Renal pelvis (tissue), 4 donors: Measurements from ENCODE around the gene BRD2. TPM values are rescaled to one million over a fixed set of nuclear protein-coding genes. Genes with fewer than 3 reads are reported as not detected.
A peak's percentile ranks its signal among the peaks of the same experiment; 100 is the strongest.

Experiments
- DNase-seq: peaks from one replicate; pipeline ENCODE4 v3.0.0-alpha.2; 2013
- polyA plus RNA-seq, 3 donors: library from polyadenylated mRNA; unstranded; fragments of 120-200 nt; gene quantifications; one replicate each; pipeline ENCODE4 v1.2.1, GENCODE V29; 2013; ENCODE audit not compliant: insufficient read length in 3 of 3

Gene BRD2
- polyA plus RNA-seq, 3 donors, result 297 to 357 (median 329) TPM

DNA sequence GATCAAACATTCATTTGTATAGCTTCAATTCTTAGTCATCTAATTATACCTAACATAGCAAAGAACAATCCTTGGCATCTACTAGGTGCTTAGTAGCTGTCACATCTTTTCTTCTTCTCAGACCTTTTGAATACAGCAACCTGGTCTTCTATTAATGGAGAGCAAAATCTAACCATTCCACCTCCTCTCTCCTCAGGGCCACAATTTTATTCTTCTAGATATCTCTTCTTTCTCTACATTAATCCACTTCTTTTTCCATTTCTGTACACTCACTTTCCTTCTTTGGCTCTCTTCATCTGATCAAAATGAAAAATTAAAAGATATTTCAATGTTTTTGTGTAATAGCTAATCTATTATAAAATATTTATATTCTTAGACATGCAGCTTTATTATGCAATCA, 50.0 kb downstream of the BRD2 start:
- no peak for DNase-seq

DNA sequence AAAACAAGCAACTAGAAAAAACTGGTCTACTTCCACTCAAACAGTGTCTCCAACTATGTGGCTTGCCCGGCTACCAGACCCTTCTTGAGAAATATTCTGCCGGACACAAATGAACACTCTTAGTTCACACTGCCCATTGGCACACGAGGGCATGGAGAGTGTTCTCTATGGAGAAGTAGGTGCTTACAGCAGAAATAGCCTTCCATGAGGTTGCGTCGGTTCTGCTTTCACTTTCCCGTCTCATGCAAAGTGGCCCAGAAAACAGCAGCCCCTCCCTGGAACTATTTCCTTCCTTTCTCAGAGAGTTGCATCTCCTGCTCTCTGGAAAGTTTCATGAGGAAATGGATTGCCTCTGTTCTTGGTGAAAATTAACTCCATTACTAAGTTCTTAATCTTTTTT, 50.5 kb downstream of the BRD2 start:
- DNase-seq, result peak; percentile 37

DNA sequence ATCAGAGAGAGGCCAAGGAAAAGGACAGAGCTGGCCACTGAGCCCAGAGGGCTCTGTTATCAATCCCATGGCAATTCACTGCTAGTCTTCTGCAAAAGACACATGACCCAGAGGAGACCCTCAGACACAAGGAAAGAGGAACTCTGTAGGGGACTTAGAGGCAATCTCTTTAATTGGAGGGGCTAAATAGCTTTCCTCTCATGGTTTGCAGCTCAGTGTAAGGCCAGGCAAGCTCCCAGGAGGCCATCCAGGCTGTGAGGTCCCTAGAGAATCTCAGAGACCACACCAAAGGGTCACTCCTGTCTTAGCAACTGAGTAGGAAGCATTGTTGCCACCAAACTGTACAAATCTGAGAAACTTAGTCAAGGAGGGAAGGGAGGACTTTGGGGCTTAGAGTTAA, 51.0 kb downstream of the BRD2 start:
- DNase-seq, result no peak

DNA sequence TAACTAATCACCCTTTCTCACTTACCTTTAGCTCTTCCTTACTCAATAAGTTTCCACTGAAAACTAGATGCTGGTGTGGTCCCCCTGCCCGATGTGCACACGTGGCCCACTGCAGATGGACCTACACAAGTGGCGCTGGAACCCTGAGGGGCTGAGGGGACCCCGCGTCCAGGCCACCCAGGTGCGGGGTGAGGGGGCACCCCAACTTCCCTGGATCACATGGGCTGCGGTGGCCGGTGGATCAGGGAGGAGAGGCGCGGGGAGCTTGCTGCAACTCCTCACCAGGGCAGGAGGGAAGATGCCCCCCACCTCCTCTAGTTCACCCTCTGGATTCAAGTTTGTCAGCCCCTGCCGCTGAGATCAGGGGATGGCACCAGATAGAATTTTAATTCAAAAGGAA, 53.5 kb downstream of the BRD2 start:
- DNase-seq, result no peak

DNA sequence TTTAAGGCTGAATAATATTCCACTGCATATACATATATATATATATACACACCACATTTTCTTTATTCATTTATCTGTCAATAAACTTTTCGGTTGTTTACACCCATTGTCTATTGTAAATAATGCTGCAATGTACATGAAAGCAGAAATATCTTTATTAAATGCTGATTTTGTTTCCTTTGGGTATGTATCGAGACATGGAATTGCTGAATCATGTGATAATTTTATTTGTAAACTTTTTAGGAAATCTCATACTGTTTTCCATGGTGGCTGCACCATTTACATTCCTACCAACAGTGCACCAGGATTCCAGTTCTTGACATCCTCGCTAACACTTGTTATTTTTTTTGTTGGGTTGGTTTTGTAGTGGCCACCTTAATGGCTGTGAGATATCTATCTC, 55.1 kb downstream of the BRD2 start:
- DNase-seq, result no peak

DNA sequence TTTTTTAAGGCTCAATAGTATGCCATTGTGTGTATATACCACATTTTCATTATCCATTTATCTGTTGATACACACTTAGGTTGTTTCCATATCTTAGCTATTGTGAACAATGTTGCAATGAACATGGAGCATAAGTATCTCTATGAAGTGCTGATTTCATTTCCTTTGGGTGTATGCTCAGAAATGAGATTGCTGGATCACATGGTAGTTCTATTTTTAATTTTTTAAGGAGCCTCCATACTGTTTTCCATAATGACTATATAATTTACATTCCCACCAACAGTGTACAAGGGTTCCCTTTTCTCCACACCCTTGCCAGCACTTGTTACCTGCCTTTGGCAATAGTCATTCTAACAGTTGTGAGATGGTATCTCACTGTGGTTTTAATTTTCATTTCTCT, 56.1 kb downstream of the BRD2 start:
- DNase-seq, result no peak

DNA sequence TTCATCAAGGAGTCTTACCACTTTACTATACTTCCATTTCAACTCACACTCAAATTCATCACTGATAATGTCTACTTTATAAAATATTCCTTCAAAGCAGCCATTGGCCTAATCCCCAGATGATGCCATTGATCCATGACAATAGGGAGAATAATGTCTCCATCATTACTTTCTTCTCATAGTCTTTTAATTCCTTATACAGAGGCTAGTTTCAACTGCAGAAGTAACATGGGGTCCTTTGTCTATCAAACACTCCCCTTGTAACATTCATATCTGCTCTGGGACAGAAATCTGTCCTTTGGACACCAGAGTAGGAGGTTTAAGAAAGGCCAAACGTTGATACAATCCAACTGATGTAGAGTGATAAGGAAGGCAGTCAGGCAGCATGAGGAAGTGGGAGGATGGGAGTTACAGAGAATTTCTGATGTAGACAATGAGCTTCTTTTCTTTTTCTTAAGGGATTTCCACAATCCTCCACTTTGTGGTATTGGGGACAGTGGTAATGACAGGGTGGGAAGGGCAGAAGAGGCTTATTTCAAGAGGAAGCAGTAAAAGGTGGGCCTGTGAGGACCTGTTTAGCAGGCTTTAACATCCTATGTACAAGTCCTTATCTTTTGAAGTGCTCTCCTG, 59.9 kb downstream of the BRD2 start:
- DNase-seq, result no peak

DNA sequence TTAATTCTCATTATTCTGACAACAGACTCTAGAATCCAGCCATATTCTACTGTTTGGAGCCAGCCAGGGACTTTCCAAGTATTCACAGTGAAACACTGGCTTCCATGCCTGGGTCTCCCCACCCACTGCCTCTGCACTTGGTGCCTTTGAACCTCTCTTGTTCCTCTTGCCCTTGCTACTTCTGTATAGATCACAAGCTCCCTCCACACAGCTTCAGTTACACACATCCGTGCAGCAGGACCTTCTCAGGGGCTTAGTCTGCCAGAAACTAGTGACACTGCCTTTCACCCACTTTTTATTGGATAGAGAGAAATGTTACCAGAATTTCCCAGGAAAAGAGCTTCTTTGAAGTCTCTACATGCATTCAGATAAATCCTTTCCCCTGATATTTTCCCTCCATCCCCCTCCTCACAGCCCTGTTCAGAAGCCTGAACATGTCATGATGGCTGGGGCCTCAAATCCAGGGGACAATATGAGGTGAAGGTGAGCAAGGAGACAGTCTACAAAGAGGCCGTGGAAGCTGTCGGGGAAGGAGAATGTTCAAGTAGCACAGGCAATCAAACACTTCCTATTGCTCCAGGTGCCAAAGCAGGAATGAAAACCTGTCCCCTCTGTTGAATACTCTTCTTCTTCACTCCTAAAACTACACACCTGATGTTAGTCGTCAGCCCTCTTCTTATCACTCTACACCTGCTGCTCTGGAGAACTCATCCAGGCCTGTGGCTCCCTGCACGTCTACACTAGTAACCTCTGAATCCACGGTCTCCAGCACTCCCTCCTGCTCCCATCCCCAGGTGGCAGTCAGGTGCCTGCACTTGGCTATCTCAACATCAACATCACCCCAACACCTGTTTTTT, 61.2 kb downstream of the BRD2 start:
- DNase-seq, result peak; percentile 28

DNA sequence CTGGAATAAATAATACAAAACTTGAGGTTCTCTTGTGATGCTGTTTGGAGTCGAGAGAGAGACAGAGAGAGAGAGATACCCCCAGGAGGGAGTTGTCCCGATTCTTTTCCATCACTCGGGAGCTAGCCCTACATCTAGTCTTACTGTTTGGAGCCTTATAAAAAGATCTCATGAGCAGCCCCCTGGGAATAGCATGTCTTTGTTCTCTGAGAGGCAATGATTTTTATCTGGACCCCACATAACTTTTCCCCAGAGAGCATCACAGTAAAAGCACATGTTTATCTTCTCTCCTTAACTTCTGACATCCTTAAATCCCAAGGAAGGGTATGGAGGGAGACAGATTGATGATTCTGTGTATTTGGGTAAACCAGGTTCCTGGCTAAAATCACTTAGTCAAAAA, 61.9 kb downstream of the BRD2 start:
- DNase-seq, result no peak

Other genes with a start within 250 kb of the BRD2 start
- gene HLA-DQA2, start 227.2 kb upstream of the BRD2 start, polyA plus RNA-seq, result 1 to 10 TPM in 1 of 3 donors, under 1 TPM in 2; 0.14 to 1.2 (median 0.36) TPM
- gene HLA-DQB2, start 205.1 kb upstream of the BRD2 start, polyA plus RNA-seq, result 1 to 10 TPM in 2 of 3 donors, under 1 TPM in 1; 0.52 to 2.0 (median 1.5) TPM
- under 1 TPM; 0.17 to 0.31 (median 0.18) TPM for gene HLA-DOB, start 151.6 kb upstream of the BRD2 start, polyA plus RNA-seq
- gene TAP2, start 129.9 kb upstream of the BRD2 start, polyA plus RNA-seq, result 10 to 100 TPM in 2 of 3 donors, 1 to 10 TPM in 1; 9.9 to 13.1 (median 10.5) TPM
- gene PSMB8, start 124.5 kb upstream of the BRD2 start, polyA plus RNA-seq, result 10 to 100 TPM; 21.2 to 22.0 (median 21.4) TPM
- 10 to 100 TPM in 1 of 3 donors, 1 to 10 TPM in 2; 8.6 to 11.0 (median 9.3) TPM for gene TAP1, start 114.9 kb upstream of the BRD2 start, polyA plus RNA-seq
- gene PSMB9, start 114.4 kb upstream of the BRD2 start, polyA plus RNA-seq, result 1 to 10 TPM; 5.2 to 5.8 (median 5.5) TPM
- gene HLA-DMB, start 27.6 kb upstream of the BRD2 start, polyA plus RNA-seq, result 10 to 100 TPM; 53.3 to 74.8 (median 60.1) TPM
- gene HLA-DMA, start 15.5 kb upstream of the BRD2 start, polyA plus RNA-seq, result 10 to 100 TPM; 12.9 to 38.8 (median 30.9) TPM
- 1 to 10 TPM; 4.4 to 6.1 (median 5.1) TPM for gene HLA-DOA, start 41.0 kb downstream of the BRD2 start, polyA plus RNA-seq
- 10 to 100 TPM in 2 of 3 donors, 1 to 10 TPM in 1; 9.8 to 22.0 (median 21.3) TPM for gene HLA-DPA1, start 105.1 kb downstream of the BRD2 start, polyA plus RNA-seq
- 10 to 100 TPM; 13.0 to 21.6 (median 19.9) TPM for gene HLA-DPB1, start 107.4 kb downstream of the BRD2 start, polyA plus RNA-seq
- gene COL11A2, start 223.9 kb downstream of the BRD2 start, polyA plus RNA-seq, result 1 to 10 TPM; 4.8 to 7.7 (median 5.8) TPM
- 10 to 100 TPM; 58.1 to 67.5 (median 61.9) TPM for gene RXRB, start 232.1 kb downstream of the BRD2 start, polyA plus RNA-seq
- gene SLC39A7, start 232.3 kb downstream of the BRD2 start, polyA plus RNA-seq, result 100 to 1,000 TPM; 104 to 127 (median 121) TPM
- 10 to 100 TPM; 28.0 to 31.6 (median 31.2) TPM for gene HSD17B8, start 236.1 kb downstream of the BRD2 start, polyA plus RNA-seq
- 10 to 100 TPM; 61.9 to 65.3 (median 61.9) TPM for gene RING1, start 239.9 kb downstream of the BRD2 start, polyA plus RNA-seq